Globus pallidus (tissue), 1 donor: Measurements from ENCODE around the gene TNFRSF14.

ENCODE experiments used
- DNase-seq: peaks from one replicate; pipeline ENCODE4 v3.0.0-alpha.2; 2015; ENCODE audit warnings: low spot score

Gene TNFRSF14

GRCh38 chr1:2588661-2589430 is 32.7 kb downstream of the TNFRSF14 start:
- no peak for DNase-seq

GRCh38 chr1:2589431-2590232 is 33.5 kb downstream of the TNFRSF14 start:
- no peak for DNase-seq

DNA sequence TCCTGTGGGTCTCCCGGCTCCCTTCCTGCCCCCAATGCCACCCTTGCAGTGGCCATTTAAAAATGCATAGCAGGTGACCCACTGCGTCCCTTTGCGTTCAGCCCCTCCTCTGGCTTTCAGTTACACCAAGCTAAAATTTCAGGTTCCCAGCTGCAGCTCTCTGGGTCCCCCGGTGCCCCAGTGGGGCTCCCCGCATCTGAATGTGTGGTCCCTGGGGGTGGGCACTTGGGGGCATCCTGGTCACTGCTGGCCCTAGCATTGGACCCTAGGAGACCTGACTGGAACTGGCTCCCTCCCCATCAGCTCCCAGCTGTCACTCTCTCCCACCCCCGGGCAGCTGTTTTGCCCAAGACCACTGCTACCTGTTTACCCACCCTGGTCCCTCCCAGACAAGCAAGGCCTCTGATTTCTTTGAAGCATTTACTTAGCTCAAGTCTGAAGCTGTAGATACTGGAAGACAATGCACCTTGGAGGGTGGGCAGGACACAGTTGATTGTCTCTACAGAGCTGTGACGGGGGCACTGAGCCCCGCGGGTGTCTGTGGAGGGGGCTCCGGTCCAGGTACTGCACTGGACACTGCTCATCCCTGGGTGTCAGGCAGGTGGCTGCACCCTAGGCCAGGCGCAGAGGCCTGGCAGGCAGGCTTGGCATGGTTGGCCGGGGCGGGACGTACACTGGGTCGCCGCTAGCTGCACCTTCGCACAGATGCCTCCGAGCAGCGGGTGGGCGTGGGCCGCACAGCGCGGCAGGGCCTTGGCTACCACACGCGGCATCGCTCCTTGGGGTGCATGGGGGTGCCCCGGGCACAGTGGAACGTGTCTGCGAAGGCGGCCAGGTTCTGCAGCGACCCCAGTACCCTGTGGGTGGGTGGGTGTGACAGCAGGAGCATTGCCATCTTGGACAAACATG is 34.3 kb downstream of the TNFRSF14 start:
- DNase-seq: no peak

DNA sequence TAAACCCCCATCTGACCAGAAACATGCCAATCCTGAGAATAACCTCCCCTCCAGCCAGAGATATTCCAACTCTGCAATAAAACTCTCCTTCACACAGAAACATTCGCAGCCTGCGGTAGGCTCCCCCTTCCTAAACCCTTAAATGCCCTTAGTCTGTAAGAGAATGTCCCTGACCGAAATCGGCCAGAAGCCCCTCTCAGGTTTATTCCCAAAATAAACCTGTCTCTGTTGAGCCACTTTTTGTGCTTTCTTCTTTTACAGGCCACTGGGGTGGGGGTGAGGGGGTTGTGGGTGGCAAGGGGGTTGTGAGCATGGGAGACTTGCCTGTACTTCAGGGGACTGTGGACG is 35.0 kb downstream of the TNFRSF14 start:
- DNase-seq: no peak

GRCh38 chr1:2591581-2592261 is 35.5 kb downstream of the TNFRSF14 start:
- no peak for DNase-seq

DNA sequence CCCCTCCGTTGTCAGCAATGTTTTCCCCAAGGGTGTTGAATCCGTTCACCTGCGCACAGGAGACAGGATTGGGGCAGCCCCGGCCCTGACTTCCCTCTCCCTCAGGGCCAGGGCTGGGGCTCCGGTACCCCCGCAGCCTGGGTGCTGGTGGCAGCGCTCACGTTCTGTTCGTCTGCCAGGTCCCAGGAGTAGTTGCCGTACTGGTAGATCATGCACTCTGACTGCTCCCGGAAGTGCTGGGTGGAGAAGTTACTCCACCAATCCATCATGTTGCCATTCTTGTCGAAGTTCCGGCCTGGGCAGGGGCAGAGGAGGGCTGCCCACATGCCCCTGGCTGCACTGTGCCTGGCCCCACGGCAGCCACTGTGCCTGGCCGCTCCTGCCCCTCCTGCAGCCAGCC is 36.5 kb downstream of the TNFRSF14 start:
- DNase-seq: no peak

DNA sequence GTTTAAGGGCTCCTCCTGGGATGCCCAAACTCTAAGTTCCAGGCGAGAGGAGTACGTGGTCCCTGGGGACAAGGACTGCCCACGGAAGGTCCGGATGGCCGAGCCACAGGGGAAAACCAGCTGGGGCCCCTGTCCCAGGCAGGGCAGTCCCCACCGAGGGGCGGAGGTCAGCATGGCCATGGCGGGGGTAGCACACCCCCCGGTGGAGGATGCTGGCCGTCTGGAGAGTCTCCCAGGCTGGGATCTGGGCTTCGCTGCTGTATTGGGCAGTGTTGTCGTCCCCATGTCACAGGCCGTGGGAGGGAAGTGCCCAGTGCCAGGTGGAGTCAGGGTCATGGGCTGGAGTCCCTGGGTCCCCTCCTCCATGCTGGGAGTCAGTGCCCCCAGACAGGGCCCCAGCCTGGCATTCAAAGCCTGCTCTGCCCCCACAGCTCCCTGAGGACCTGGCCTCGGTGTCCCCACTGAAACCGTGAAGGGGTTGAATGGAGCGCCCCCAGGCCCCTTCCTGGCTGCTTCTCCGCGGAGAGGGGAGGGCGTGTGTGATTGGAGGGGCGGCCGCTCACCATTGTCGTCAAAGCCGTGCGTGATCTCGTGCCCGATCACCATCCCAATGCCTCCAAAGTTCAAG is 37.2 kb downstream of the TNFRSF14 start:
- DNase-seq: no peak

DNA sequence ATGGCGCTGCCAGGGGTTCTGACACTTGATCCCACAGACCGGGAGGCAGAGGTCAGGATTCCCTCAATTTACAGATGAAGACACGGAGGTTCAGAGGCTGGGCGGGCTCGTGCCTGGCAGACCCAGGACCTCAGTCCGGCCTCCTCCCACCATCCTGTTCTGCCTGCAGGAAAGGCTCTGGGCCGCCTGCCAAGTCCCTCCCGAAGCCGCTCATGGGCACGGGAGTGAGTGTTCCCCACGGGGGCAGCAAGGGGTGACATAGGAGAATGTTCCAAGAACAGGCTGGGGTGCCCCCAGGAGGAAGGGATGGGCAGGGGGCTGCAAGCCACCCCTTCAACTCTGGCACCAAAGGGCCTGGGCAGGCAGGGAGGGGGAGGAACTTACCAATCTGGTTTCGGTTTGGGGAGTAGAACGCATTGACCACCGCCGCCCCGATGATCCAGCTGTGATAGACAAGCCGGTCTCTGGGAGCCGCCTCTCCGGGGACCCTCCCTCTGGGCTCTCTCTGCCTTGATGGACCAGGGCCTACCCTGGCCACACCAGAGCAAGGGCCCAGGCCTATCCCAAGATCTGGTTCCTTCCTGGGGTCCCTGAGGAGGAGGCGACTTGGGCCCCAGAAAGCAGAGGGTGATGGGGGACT is 38.0 kb downstream of the TNFRSF14 start:
- DNase-seq: no peak

DNA sequence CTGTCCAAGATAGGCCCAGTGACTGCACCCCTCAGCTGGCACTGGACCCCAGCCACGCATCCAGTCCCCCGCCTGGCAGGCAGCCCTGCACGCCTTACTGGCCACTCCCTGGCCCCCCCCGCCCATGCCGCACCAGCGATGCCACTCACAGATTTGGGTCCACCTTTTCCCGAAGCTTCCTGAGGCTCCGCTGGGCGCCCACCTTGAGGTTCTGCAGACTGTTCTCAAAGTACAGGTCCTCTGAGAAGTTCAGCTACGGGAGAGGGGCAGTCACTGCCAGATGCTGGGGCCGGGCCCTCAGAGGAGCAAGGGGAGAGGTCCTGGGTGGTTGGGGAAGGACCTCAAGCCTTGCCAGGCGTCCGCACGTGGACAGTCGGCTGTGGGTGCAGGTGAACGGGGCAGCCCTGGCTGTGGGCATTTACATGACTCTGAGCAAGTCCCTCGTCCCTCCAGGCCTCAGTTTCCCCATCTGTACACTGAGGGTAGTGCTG is 38.5 kb downstream of the TNFRSF14 start:
- no peak for DNase-seq

DNA sequence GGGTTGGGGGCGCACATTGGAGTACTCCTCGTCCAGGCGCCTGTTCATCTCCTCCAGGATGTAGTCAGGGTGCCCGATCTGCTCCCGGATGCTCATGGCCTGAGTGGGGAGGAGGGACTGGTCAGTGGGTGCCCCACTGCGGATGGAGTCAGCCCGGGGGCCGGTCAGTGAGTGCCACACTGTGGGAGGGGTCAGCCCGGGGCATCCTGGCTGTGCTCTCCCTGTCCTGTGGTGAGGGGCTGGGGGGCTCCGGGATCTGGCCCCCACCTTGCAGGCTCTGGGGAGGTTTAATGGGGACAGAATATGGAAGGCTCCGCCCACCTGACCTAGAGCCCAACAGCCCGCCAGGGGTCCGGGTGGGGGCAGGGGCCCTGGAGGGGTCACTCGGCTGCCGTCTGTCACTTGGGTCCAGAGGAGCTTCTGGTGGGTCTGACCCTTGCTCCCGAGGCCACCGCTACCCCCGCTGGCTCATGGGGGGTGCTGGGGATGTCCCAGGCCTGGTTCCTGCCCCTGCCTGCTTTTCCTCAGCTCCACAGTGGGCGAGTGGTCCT is 39.2 kb downstream of the TNFRSF14 start:
- DNase-seq: no peak

DNA sequence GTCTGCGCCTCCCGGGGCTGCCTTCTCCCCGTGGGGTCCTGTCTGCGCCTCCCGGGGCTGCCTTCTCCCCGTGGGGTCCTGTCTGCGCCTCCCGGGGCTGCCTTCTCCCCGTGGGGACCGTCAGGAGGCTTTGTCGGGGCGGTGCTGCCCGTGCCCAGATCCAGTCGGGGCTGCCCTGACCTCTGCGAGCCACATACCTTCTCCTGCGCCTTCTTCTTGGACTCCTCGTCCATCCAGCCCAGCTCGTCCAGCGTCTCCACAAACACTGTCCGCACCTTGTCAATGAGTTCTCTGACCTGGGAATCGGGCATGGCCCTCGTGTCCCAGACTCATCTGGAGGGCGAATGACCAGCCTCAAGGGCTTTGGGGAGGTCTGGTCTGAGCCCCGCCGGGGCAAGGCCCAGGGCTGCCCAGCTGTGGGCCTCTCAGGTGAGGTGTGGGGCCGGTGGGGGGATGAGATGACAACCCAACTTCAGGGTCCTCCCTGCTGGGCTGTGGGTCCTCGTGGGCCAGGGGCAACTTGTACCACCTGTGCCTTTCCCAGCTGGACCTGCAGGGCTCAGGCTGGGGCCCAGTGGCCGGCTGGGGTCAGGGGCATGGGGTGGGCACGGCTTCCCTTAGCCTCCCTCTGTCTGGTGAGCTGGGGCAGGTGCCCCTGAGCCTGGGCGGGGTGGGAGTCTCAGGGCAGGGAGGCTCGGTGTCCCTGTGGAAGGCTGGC is 39.8 kb downstream of the TNFRSF14 start:
- no peak for DNase-seq

- DNase-seq: no peak
Observed at GRCh38 chr1:2596530-2597333, 40.6 kb downstream of the TNFRSF14 start.

- no peak for DNase-seq
Observed at GRCh38 chr1:2597441-2598328, 41.5 kb downstream of the TNFRSF14 start.

GRCh38 chr1:2598329-2598931 is 42.3 kb downstream of the TNFRSF14 start:
- no peak for DNase-seq

DNA sequence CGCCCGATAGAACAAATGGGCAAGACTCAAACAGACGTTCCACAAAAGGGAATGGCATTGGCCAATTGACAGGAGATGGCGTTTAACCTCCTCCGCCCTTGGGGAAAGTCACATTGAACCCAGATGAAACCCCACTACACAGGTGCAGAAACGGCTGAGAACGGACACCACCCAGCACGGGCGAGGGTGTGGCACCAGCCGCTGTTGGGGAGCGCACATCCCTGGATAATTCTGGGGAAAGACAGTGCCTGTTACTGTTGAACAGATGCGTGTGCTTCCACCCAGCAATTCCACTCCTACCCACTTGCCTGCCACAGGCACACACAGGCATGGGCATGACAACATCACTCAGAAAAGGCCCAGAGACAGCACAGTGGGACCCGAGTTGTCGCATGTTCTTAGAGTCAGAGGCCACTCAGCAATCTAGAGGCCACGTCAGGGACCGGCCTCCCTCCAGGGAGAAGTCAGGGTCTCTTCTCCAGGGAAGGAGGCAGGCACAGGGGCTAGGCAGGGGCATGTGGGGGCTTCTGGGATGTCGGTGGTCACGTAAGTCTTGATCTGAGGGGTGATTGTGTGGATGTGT is 45.6 kb downstream of the TNFRSF14 start:
- DNase-seq: no peak

DNA sequence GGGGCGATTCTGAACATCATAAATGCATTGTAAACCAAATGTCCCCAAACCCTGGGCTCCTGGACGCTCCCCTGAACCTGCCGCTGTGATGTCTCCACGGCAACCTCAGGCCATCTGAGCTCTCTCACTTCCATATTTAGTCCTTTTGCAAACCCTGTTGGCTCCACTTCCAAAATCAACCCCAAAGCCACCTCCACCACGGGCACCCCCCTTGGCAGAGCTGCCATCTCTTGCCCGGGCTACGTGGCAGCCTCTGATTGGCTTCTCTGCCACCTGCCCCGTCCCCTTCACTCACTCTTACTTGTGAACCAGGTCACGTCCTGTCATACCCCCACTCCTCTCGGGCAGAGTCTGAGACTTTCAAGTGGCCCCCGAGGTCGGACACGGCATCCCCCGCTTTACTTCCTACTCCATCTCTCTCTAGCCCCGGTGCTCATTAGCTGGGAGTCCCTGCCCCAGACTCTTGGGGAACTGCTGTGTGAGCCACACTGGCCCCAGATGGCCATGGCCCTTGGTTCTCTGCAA is 46.2 kb downstream of the TNFRSF14 start:
- no peak for DNase-seq
